Measurements from ENCODE around the gene DIP2B. TPM values are rescaled to one million over a fixed set of nuclear protein-coding genes. Genes with fewer than 3 reads are reported as not detected.

The DIP2B gene
- total RNA-seq, 1 donor from 2014 or later: 32.3 TPM

GRCh38 chr12:50665609-50666008 lies 160.8 kb downstream of the DIP2B start:
- intact Hi-C loops (cut with micrococcal nuclease): no loop called here
- ChIA-PET CTCF (no interaction called here), POLR2A (no interaction called here)
- no peaks in the 10 kb centered on the region for H3K27me3 Mint-ChIP-seq
- peaks cover 33% of the 10 kb centered on the region for H3K36me3 Mint-ChIP-seq (ENCODE audit: low read depth)
- no peak for ATAC-seq (ENCODE audit: low read depth)
- DNase-seq: no peak
- no peak for TF ChIP-seq CTCF (IDR thresholded peaks at IDR 0.05)
- H3K9me3 Mint-ChIP-seq: no peaks in the 10 kb centered on the region
- no peak overlapping the region for H3K27ac Mint-ChIP-seq
- no peak overlapping the region for H3K4me3 Mint-ChIP-seq
- no peaks in the 10 kb centered on the region for H3K4me1 Mint-ChIP-seq

- H3K27ac Mint-ChIP-seq: no peak overlapping the region
- ChIA-PET CTCF (no interaction called here), POLR2A (no interaction called here)
- peaks cover 34% of the 10 kb centered on the region for H3K36me3 Mint-ChIP-seq (ENCODE audit: low read depth)
- DNase-seq: no peak
- no peak overlapping the region for H3K4me3 Mint-ChIP-seq
- H3K4me1 Mint-ChIP-seq: no peaks in the 10 kb centered on the region
- TF ChIP-seq CTCF (IDR thresholded peaks at IDR 0.05): no peak
- intact Hi-C loops (cut with micrococcal nuclease): no loop called here
- no peaks in the 10 kb centered on the region for H3K27me3 Mint-ChIP-seq
- no peak for ATAC-seq (ENCODE audit: low read depth)
- no peaks in the 10 kb centered on the region for H3K9me3 Mint-ChIP-seq
Observed at GRCh38 chr12:50666023-50666422, 161.2 kb downstream of the DIP2B start.

- Mint-ChIP-seq H3K27me3 (no peaks in the 10 kb centered on the region), H3K27ac (no peak overlapping the region), H3K9me3 (no peaks in the 10 kb centered on the region), H3K36me3 (ENCODE audit: low read depth) (peaks cover 72% of the 10 kb centered on the region), H3K4me3 (no peak overlapping the region), H3K4me1 (no peaks in the 10 kb centered on the region)
- ATAC-seq (ENCODE audit: low read depth) (no peak), DNase-seq (no peak)
- ChIA-PET POLR2A (no interaction called here), CTCF (no interaction called here)
- intact Hi-C loops (cut with micrococcal nuclease): no loop called here
- TF ChIP-seq CTCF (IDR thresholded peaks at IDR 0.05): no peak
Observed at GRCh38 chr12:50672158-50672557, 167.4 kb downstream of the DIP2B start.

GRCh38 chr12:50676756-50677155 lies 172.0 kb downstream of the DIP2B start:
- intact Hi-C loops (cut with micrococcal nuclease): no loop called here
- DNase-seq (no peak), ATAC-seq (ENCODE audit: low read depth) (no peak)
- TF ChIP-seq CTCF (IDR thresholded peaks at IDR 0.05): no peak
- H3K27ac Mint-ChIP-seq: no peak overlapping the region
- H3K36me3 Mint-ChIP-seq (ENCODE audit: low read depth): peaks cover 84% of the 10 kb centered on the region
- H3K4me1 Mint-ChIP-seq: no peaks in the 10 kb centered on the region
- ChIA-PET CTCF (no interaction called here), POLR2A (no interaction called here)
- H3K27me3 Mint-ChIP-seq: no peaks in the 10 kb centered on the region
- H3K4me3 Mint-ChIP-seq: no peak overlapping the region
- H3K9me3 Mint-ChIP-seq: no peaks in the 10 kb centered on the region

- peaks cover 87% of the 10 kb centered on the region for H3K36me3 Mint-ChIP-seq (ENCODE audit: low read depth)
- no peak overlapping the region for H3K4me3 Mint-ChIP-seq
- H3K4me1 Mint-ChIP-seq: no peaks in the 10 kb centered on the region
- DNase-seq: no peak
- intact Hi-C loops (cut with micrococcal nuclease): no loop called here
- no peak overlapping the region for H3K27ac Mint-ChIP-seq
- no peaks in the 10 kb centered on the region for H3K9me3 Mint-ChIP-seq
- TF ChIP-seq CTCF (IDR thresholded peaks at IDR 0.05): no peak
- POLR2A ChIA-PET: no interaction called here
- CTCF ChIA-PET: no interaction called here
- ATAC-seq (ENCODE audit: low read depth): no peak
- no peaks in the 10 kb centered on the region for H3K27me3 Mint-ChIP-seq
Observed at GRCh38 chr12:50677858-50678257, 173.1 kb downstream of the DIP2B start.

Measured in activated B cell treated with CpG ODN at 0.5 μM for 24 hours (primary cell).